GM12801 (cell line): ENCODE results near the gene GNB1.

Experiments
- CTCF ChIP-seq: IDR thresholded peaks from one replicate; pipeline ENCODE4 v1.5.1; 2011; ENCODE audit warnings: control low read depth; ENCODE audit not compliant: insufficient read length; ENCODE audit errors: extremely low read depth

Gene GNB1

DNA sequence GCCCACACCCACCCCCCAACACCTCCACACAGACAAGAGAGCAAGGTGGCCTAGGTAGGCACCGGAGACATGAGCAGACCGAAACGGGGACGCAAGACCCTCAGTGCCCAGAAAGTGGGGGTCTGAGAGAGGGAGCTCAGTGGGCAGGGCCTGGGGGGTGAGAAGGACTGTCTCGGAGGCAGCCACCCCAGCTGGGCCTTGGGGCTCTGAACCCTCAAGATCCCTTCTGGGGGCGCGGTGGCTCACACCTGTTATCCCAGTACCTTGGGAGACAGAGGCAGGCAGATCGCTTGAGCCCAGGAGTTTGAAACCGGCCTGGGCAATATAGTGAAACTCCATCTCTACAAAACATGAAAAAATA is 9.1 kb upstream of the GNB1 start:
- TF ChIP-seq CTCF, result no peak

DNA sequence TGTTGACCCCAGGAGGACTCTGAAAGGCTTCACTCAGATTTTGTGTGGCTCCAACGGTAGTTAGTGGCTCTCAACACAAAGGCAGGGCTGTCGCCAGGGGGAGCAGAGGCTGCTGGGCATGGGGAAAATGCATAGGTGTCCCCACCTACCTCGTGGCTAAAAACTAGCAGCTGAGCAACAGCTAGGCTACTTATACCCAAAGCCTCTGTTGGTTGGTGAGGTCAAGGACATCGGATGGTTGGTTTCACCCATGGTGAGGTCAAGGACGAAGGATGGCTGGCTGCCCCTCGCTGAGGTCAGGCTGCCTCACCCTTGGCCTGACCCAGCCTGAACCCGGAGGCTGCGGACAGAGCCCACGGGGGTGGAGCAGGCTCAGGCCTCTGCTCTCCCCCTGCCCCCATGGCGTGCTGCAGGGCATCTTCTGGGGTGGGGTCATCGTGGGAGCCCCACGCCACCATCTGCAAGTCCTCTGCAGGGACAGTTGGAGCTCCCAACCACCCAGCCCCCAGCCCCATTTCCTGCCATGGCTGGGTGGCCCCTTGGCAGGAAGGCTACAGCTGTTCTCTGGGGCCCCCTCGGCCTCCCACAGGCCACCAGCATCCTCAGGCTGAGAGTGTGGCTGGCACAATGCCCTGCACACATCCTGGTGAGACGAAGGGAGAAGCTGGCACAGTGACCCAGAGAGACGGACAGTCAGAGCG is 8.5 kb upstream of the GNB1 start:
- TF ChIP-seq CTCF, result no peak

DNA sequence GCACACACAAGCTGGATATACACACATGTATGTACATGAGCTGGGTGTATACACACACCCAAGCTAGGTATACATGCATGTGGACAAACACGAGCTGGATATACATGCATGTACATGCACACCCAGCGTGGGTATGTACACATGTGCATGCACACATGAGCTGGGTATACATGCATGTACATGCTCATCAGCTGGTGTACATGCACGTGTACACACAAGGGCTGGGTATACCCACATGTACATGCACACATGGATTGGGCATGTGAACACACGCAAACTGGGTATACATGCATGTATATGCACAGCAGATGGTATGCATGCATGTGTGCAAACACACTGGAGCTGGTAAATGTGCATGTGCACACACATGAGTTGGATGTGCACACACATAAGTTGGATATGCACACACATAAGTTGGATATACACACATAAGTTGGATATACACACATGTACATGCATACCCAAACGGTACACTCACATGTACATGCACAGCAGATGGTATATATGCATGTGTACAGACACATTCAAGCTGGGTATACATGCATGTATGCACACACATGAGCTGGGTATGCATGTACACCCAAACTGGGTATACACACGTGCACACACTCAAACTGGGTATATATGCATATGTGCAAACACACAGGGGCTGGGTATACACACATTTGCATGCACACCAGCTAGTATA is 7.5 kb upstream of the GNB1 start:
- no peak for TF ChIP-seq CTCF

GRCh38 chr1:1895456-1896336 is 4.8 kb upstream of the GNB1 start:
- no peak for TF ChIP-seq CTCF

- no peak for TF ChIP-seq CTCF
Observed at GRCh38 chr1:1895060-1895418, 4.2 kb upstream of the GNB1 start.

GRCh38 chr1:1894354-1895059 is 3.6 kb upstream of the GNB1 start:
- no peak for TF ChIP-seq CTCF

DNA sequence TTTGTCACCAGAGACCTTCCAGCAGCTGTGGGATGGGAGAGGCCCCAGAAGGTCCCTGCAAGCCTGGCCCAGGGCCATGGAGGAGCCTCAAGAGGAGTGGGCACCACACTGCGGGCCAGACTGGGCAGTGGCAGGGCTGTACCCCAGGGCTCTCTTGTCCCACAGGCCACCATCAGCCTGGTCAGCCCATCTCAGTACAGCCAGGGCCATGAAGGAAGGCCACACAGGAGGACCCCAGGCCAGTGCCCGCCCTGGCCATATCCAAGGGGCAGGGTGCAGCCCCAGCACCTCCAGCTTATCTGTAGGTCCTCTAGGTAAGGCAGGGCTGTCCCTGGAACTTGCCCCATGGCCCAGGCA is 3.1 kb upstream of the GNB1 start:
- TF ChIP-seq CTCF, result no peak
